Melanocyte of skin (primary cell): Measurements from ENCODE around the gene TRIM52. TPM values are rescaled to one million over a fixed set of nuclear protein-coding genes. Genes with fewer than 3 reads are reported as not detected.

Experiments used
- small RNA-seq, 2 donors: library from RNA; depleted of rRNA; stranded (forward); fragments of <200 nt; gene quantifications; one replicate each; pipeline ENCODE3, GENCODE V24; 2012
- total RNA-seq, 2 donors: library from RNA; depleted of rRNA; stranded (reverse); fragments of >200 nt; gene quantifications; 2 replicates each; pipeline ENCODE4 v1.2.3, GENCODE V29; 2012

TRIM52 gene
- total RNA-seq, result 1 to 10 TPM; 4.0 to 4.8 TPM

DNA sequence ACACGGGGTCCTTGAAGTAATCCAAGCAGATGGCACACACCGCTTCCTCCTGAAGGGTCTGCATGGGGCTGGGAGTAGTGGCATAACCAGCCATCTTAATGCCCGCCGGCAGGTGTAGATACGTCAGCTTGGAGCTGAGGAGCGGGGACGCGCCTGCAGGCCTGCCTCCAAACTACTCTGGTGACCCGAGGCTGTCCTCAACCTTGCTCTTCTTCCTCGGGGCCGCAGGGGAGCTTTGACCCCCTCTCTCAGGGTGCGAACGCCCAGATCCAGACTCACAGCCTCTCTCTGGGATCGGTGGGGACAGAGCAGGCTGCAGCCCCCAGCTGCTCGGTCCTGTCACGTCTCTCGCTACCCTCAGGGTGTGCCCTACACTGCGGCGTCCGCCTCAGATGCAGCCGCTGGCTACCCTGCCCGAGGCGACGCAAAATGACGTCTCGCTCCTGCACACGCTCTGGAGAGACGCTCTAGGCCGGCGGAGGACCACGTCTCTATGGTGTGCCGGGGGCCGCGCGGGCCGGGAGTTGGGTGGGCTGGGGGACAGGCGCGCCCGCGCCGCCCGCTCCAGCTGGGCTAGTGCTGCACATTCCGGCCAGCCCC lies at the start of gene TRIM52:
Gene TRIM52, minus strand, starts transcription at position 424 of the 600 bp plus-strand sequence. Its CDS starts 330 bp downstream, at position 94.

DNA sequence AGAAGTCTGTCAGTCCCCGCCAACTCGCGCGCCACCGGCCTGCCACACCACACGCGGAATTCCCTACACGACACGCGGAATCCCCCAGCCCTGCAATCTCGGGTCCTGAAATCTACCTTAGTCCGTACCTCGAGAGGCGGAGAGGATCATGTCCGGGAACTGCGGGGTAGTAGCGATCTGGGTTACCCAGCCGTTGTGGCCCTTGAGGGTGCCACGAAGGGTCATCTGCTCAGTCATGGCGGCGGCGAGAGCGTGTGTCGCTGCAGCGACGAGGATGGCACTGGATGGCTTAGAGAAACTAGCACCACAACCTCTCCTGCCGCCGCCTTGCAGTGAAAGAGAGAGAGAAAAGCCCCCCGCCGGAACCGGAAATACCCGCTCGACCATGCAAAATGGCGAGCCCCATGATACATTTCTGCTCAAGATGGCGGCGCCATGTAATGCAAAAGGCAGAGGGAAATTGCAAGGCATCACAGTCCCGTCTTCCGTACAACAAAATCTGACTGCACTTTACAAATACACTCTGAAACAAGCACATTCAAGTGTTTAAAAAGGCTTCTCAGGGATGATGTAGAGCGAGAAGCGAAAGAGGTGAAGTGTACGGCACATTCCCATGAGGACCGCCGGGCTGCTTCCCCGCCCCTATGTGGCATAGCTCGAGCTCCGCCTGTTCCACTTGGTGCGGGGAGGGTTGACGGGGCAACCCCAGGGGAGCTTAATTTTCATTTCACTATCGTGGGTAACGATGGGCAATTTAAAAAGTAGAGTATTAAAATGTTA lies 17.2 kb downstream of the TRIM52 start, which contains the start of gene RACK1:
Gene RACK1, minus strand, starts transcription at position 343 of the 780 bp plus-strand sequence. Its CDS starts 106 bp downstream, at position 237.

DNA sequence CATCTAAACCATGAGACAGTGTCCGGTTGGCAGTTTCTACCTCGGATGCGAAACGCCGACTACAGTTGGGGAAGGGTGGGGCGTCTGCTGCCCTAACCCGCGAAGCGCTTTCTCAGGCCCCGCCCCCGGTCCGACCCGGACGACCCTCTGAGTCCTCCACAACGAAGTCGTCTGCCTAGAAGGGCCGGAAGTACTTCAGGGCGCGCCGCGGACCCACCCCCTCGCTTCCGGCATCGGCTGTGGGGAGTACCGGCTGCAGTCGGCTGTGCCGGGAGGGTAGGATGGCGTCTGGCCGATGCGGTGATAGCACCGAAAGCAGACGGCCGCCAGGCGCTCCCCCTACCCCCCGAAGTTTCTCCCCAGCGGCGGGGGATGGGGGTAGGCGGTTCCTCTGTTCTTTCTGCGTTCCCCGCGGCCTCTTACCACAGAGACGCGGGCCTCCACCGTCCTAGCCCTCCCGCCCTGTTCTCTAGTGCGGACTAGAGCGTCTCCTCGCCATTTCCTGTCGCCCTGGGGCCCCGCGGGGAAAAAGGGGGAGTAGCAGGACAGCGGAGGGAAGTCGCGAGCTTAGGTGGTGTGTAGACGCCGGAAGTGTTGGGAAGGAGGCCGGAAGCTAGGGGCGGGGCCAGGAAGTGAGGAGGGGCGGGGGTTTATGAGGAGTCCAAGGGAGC lies 37.8 kb downstream of the TRIM52 start, which contains the start of gene TRIM41:
Gene TRIM41, plus strand, starts transcription at position 224 of the 671 bp plus-strand sequence. CDS start 719 bp downstream, outside the sequence.

Small RNA genes lying within 50 kb of the gene (small RNA-seq; reads per million reads assigned to genes)
- 0 reads per million in 2 donors for gene MIR4638
- 0 reads per million in 2 donors for gene RNU6-705P
- 0 reads per million in 2 donors for gene SNORD95
- 0 reads per million in 2 donors for gene SNORD96A

Other genes with a start within 250 kb of the TRIM52 start
- gene BTNL9, start 220.9 kb downstream of the TRIM52 start, total RNA-seq, result not detected
- not detected for gene OR2V1, start 130.0 kb downstream of the TRIM52 start, total RNA-seq
- not detected for gene OR2V2, start 113.6 kb downstream of the TRIM52 start, total RNA-seq
- 1 to 10 TPM; 4.5 to 7.3 TPM for gene TRIM7, start 55.9 kb downstream of the TRIM52 start, total RNA-seq
- 1 to 10 TPM; 7.6 to 8.3 TPM for gene TRIM41, start 37.9 kb downstream of the TRIM52 start, total RNA-seq
- gene RACK1, start 17.2 kb downstream of the TRIM52 start, total RNA-seq, result 1,000 to 10,000 TPM; 2,415 to 3,383 TPM
- not detected for gene OR4F3, start 106.1 kb upstream of the TRIM52 start, total RNA-seq